Amniotic stem cell (primary cell): ENCODE data around the gene APH1B.
A peak's percentile ranks its signal among the peaks of the same experiment; 100 is the strongest.
"Not testable (repeated sequence)": the region's sequence is repeated elsewhere in the genome, so short reads cannot be mapped to it uniquely, and the experiment has no call there.

ENCODE experiments used
- DNase-seq: peaks from one replicate; lab custom pipeline; 2025; lab: John Stamatoyannopoulos, UW

APH1B gene

GRCh38 chr15:63331456-63331855 lies 54.1 kb downstream of the APH1B start:
- DNase-seq: no peak

- peak; percentile 47 for DNase-seq
Observed at GRCh38 chr15:63332367-63333124, 55.1 kb downstream of the APH1B start.

- no peak for DNase-seq
Observed at GRCh38 chr15:63334821-63335220, 57.4 kb downstream of the APH1B start.

GRCh38 chr15:63335543-63336240 lies 58.3 kb downstream of the APH1B start:
- no peak for DNase-seq

GRCh38 chr15:63337046-63337445 lies 59.6 kb downstream of the APH1B start:
- DNase-seq: no peak

- no peak for DNase-seq
Observed at GRCh38 chr15:63338170-63338569, 60.8 kb downstream of the APH1B start.

GRCh38 chr15:63339006-63339766 lies 61.8 kb downstream of the APH1B start:
- DNase-seq: no peak

- no peak for DNase-seq
Observed at GRCh38 chr15:63339836-63340235, 62.4 kb downstream of the APH1B start.

- no peak for DNase-seq
Observed at GRCh38 chr15:63340353-63340752, 62.9 kb downstream of the APH1B start.

GRCh38 chr15:63340878-63341277 lies 63.5 kb downstream of the APH1B start:
- DNase-seq: no peak

GRCh38 chr15:63341898-63342297 lies 64.5 kb downstream of the APH1B start:
- no peak for DNase-seq

- DNase-seq: not testable (repeated sequence)
Observed at GRCh38 chr15:63342996-63343562, 65.7 kb downstream of the APH1B start.

GRCh38 chr15:63344731-63345390 lies 67.5 kb downstream of the APH1B start:
- DNase-seq: no peak

- DNase-seq: no peak
Observed at GRCh38 chr15:63345391-63345752, 68.0 kb downstream of the APH1B start.

- DNase-seq: no peak
Observed at GRCh38 chr15:63347074-63347857, 69.9 kb downstream of the APH1B start.

GRCh38 chr15:63348392-63348791 lies 71.0 kb downstream of the APH1B start:
- peak; percentile 56 for DNase-seq

GRCh38 chr15:63349156-63349555 lies 71.8 kb downstream of the APH1B start:
- no peak for DNase-seq

GRCh38 chr15:63349621-63350020 lies 72.2 kb downstream of the APH1B start:
- no peak for DNase-seq

GRCh38 chr15:63350178-63350621 lies 72.8 kb downstream of the APH1B start:
- no peak for DNase-seq

GRCh38 chr15:63351170-63351569 lies 73.8 kb downstream of the APH1B start:
- DNase-seq: no peak

- no peak for DNase-seq
Observed at GRCh38 chr15:63352808-63353207, 75.4 kb downstream of the APH1B start.
